Activated naive CD4-positive, alpha-beta T cell treated with Interleukin-2 at 50 U/mL for 16 hours (primary cell): ENCODE data around the gene TLK1.
"Not testable (repeated sequence)": the region's sequence is repeated elsewhere in the genome, so short reads cannot be mapped to it uniquely, and the experiment has no call there.

Source experiments
- DNase-seq: peaks from one replicate; pipeline ENCODE4 v3.0.0-alpha.2; 2020

Gene TLK1

DNA sequence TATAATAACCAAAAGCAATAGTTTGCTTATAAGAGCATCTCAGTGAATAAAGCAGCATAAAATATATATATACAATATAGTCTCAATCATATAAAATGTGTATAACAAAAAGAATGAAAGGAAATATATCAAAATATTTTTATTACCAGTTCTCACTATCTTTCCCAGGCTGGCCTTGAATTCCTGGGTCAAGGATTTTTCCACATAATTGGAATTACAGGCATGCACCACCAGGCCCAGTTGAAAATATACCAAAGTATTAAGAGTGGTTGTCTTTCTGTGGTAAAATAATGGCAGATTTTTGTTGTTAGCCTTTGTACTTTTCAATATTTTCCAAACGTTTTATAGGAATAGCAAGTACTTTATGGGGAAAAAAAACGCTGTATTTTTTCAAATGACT lies 8.6 kb upstream of the TLK1 start:
- DNase-seq, result no peak

DNA sequence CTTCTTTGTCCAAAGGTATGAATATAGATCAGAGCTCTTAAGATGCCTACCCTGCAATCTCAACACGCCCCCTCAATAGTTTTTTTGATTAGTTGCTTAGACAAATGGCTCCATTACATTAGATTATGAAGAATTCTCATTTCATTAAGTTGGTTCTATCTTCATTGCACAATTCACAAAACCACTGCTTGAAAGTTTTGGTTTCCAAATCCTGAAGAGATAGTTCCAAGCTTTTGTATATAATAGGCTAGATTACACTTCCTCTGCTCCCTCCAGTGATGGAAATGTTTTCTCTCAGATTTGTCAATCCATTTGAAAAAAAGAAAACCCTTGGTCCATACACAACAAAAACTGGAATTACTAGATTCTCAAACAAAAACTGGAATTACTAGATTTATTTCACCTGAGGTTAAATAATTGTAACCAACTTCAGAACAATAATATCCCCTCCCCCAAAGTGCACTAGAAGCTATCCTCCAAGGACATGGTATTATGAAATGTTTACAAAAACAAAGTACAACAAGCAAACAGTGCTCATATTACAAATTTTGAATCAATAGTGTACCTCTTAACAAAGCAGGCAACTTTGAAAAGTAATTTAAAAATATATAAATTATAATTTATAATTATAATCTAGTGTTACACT lies 6.8 kb upstream of the TLK1 start:
- DNase-seq, result no peak

DNA sequence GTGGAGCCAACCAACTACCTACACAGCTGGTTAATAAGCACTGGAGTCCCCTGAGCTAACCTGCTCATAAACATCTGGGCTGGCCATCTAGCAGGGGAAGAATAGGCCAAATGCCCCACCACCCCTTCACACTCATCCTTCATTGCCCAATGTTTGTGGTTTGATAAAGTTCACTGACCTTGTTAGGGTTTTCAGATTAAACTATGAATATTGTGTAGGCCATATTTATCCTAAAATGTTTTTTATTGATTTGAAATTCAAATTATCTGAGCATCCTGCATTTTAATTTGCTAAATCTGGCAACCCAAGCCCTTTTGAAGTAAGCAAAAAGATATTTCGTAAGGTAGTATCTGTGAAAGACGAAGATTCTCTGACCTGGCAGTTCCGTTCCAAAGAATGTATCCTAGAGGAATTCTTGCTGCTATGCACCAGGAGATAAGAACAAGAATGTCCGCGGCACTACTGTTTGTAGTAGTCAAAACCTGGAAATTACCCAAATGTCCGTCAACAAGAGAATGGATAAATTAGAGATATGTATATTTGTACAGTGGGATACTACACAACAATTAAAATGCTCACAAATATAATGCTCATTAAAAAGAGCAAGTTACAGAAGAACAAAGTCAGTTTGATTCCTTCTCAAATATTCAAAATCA lies 5.8 kb upstream of the TLK1 start:
- no peak for DNase-seq

DNA sequence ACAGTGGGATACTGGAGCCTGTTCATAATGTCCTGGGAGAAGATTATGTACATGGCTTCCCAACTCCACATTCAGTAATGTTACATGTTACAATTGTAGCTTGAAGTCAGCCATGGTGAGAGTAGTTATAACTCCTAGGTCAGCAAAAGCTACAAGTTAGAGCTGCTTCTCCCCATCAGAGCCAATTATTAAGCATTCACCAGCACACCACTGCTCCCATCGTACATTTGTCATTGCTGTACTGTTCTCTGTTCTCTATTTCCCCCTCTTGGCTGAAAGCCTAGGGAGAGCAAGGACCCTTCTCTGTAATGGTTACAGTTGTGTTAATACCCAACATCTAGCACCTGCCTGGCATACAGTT lies 5.3 kb upstream of the TLK1 start:
- DNase-seq, result no peak

DNA sequence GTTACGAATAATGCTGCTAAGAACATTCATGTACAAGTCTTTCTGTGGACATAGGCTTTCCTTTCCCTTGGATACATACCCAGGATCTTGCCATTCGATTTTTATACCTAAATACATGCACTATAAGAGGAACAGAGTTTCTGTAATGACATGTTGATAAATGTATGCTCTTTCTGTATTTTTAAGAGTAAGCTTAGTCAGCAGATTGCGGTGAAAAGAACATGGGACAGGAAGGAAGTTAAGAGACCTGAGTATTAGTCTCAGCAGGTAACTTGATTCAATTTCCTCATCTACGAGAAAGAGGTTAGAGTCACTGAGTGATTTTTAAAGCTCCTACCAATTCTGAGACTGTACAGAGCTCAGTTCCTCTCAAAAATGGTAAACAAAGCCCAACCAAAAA lies 2.6 kb upstream of the TLK1 start:
- DNase-seq, result no peak

DNA sequence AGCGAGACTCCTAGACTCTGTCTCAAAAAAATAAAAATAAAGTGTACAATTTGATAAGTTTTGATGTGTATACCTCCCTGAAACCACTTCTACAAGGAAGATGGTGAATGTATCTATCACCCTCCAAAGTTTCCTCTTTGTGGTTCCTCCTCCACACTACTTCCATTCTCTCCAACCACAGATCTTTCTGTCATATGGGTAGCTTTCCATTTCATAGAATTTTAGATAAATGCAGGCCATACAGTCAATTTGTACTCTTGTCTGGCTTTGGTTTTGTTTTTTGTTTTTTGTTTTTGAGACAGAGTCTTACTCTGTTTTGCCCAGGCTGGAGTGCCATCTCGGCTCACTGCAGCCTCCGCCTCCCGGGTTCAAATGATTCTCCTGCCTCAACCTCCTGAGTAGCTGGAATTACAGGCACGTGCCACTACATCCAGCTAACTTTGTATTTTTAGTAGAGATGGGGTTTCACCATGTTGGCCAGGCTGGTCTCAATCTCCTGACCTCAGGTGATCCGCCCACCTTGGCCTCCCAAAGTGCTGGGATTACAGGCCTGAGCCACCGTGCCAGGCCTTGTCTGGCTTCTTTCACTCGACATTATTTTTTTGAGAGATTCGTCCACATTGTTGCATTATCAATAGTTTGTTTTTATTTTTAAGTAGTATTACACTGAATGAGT lies 2.0 kb upstream of the TLK1 start:
- not testable (repeated sequence) for DNase-seq

DNA sequence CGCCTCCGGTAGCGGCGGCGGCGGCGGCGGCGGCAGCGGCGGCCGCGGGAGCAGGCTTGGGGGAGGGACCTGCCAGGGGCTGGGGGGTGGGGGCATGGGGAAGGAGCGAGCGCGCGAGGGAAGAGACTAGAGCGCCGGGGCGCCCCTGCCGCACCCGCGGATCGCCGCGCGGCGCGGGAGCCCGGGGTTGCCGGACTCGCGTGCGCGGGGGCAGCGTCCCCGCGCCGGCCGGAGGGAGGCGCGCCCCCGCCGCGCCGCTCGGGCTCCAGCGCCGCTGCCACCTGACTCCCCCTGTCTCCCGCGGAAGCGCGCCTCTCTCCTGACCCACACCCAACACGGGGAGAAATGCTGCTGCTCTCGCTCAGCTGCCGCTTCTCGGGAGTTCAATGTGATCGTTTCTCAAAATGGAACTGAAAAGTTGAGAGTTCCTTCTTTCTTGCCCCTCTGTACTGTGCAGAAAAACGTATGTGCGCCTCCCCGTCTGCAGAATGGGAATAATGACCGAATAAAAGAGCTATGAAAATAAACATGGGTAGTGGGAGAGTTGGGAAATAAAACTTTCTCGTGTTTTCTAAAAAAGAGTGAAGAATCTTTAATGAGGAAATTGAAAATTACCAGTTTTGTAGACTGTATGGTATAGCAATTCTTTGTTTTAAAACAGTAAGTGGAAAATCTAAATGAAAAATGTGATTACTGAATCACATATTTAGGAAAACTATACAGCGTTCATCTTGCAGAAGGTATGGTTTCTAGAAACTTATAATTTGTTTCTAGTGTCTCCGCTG lies 455 bp upstream of the TLK1 start:
- DNase-seq, result peak; percentile 65

DNA sequence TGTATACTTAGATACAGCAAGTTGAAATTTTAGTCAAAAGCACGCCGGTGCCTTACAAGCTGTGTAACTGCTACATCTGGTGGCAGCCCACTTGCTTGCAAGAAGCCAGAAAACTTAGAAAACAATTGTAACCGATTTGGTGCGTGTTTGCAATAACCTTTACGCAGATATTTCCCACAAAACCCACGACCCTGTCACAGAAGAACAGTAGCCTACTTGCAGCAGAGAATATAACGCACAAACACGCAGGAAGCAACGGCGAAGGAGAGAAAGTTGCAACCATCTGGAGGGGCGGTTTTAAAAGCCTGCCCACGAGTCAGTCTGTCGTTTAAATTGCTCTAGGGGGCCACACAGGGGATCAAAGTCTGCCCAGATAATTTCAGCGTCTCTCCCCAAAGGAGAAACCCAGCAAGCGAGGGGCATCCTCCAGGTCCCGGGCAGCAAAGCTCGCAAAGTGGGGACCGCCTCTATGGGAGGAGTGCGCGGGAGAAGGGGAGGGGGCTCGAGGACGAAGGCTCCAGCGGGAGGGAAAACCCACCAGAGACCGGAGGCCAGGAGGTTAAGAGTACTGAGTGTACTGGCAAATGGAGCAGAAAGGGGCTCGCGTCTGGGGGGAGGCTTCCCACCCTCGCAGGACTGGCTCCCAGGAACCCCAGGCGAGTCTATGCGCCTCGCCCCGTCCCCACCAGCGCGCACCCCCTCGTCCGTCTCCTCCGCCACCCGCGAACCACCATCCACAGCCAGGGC lies 1.1 kb downstream of the TLK1 start:
- DNase-seq, result peak; percentile 62

DNA sequence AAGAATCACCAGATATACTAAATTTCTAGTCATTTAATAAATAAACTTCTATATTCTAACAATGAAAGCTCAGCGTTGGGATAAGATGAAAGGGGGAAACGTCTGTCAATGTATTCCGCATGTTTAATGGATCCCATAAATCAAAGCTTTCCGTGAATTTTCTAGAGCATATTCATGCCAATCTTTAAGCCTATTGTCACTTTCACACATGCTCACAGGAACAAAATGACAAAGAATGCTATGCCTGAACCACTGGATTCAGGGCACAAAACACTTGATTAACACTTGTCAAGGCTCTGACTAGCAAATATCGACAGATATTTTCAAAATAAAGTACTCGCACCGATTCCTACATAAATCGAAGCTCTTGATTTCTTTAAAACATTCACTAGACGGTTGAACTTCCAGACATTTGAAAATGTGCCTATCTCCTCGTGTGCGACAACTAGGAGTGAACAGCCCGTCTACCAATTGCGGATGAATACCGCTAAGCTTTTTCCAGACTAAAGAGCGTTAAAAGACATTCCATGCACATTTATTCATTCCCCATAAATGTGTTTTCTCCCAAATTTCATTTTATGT lies 1.8 kb downstream of the TLK1 start:
- no peak for DNase-seq

DNA sequence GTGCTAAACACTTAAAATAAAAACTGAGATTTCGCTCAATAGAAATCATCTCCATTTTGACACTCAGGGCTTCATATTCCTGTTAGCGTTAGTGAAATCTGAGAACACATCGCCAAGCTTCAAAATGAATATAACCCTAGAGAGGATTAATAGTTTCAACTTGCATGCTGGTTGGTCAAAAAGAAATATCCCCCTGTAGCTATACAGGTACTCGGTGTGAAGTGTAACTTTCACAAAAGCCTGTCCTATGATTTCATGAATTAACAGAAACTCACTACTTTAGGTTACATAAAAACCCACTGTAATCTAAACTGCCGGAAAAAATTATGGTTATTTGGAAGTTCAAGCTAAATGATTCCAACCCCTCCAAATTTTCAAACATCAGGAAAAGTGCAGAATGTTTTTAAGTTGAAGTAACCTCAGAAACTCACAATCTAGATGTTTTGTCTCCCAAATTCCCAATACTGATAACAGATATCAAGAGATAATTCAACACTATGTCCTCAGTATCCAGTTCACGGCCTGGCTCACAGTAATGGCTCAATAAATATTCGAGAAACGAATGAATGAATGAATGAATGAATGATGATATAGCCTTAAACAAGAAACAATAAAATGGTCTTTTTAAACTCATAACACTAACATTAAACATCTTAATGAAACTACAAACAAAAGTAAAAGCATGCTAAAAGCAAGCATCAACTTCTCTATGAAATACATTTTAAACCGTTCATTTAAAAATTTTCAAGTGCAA lies 2.5 kb downstream of the TLK1 start:
- no peak for DNase-seq

DNA sequence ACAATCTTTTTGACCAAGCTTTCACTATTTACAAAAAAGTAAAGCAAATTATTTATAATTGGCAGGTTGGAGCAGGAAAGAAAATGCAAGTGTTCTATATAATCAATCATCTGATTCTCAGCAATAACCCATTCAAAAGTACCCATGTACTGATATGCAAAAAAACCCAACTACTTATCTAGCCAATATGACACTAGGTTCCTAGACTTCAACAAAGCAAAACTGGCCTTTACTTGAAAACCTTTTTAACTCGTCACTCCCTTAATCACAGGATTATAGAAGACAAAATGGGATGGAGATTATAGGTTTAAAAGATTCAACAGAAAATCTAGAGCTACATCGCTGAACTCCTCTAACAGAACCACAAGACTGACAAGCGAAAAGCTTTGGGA lies 3.6 kb downstream of the TLK1 start:
- DNase-seq, result no peak

DNA sequence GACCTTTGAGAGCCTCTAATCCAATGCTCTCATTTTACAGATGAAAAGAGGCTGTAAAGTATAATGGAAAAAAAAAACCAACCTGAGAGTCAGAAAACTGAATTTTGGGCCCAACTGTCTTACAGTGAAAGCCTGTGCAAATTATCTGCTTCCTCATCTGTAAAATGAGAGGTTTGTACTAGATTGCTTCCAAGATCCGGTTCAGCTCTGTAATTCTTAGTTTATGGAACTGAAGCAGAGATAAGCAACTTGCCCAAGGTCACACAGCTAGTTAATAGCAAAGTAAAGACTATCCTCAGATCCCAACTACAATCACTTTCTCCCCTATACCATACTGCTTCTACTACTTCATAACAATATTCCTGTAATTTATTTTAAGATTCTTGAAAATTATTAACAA lies 6.3 kb downstream of the TLK1 start:
- DNase-seq, result no peak

DNA sequence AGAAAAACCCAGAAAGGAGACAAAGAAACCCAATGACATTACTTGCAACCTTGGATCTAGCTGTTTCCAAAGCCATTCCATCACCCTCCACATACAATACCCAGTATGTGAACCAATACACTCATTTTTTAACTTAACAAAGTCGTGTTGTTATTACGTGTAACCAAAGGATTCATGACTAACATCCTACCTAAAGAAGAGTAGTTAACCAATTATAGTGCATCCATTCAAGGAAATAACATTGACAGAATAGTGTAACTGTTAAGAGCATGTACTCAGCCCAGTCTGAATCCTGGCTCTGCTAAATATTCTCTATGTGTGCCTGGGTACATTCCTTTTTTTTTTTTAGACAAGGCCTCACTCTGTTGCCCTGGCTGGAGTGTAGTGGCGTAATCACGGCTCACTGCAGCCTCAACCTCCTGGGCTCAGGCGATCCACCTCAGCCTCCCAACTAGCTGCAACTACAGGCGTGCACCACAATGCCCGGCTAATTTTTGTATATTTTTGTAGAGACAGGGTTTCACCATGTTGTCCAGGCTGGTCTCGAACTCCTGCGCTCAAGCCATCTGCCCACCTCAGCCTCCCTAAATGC lies 9.9 kb downstream of the TLK1 start:
- DNase-seq, result no peak

DNA sequence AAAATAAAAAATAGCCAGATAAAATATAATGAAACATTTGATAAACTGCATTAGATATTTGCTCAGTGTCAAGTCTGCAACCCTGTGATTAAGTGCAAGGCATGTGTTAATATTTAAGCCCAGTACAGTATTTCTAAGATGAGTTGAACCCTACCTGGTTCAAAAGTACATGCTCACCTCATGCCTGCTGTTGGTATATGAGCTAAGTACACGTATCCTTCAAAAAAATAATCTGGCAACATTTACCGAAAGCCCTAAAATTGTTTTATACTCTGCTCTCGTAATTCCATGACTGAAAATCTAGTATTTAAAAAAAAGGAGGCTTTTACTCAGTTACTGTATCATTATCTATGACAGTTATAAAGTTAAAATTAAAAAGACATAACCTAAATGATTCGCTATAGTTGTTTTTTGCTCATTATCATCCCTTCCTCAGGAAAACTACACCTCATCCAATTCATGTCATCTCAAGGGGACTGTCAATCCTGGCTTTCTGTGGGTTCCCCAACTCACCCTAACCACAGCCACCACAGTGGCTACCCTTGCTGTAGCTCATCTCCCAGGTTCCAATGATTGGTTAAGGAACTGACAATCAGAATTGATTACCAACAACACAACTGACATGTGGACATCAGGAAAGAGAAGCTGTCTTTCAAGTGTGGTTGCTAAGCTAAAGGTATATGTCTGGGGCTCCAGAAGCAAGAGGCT lies 10.6 kb downstream of the TLK1 start:
- no peak for DNase-seq

DNA sequence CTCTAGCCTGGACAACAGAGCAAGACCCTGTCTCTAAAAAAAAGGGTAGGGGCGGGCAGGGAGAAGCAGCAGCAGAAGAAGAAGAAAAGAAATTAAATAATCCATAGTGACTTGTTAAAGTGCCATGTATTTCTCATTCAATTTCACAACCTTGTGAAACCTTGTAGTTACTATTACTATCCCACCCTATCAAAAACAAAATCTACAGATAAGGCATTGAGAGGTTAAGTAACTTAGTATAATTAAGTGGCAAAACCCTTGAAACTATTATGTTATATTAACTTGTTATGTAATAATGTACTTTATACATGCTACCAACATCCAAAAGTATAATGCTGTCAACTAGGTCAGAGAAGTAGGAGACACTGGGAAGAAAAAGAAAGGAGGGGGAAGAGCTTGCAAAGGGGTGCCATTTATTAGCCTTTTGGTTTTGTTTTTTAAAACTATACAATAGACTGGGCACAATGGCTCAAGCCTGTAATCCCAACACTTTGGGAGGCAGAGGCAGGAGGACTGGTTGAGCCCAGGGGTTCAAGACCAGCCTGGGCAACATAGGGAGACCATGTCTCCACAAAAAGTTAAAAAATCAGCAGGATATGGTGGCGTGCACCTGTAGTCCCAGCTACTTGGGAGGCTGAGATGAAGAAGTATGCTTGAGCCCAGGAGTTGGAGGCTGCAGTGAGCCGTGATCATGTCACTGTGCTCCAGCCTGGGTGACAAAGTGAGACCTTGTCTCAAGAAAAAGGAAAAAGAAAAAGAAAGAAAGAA lies 11.3 kb downstream of the TLK1 start:
- DNase-seq, result no peak

DNA sequence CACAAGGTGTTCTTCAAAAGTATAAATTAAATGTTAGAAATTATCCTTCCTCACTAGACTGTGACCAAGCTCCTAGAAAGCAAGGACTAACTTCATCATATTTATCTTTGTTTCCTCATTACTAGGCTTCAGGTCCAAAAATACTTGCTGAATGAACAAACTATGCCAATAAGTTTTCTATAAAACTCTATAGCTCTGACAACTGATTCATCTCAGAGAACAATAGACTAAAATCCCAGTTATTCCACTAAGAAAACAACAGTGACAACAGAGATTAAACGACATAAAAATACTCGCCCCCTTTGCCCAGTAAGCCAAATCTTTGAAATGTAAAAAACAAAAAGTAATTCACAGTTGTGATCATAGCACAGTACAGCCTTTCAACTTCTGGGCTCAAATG lies 13.6 kb downstream of the TLK1 start:
- no peak for DNase-seq

DNA sequence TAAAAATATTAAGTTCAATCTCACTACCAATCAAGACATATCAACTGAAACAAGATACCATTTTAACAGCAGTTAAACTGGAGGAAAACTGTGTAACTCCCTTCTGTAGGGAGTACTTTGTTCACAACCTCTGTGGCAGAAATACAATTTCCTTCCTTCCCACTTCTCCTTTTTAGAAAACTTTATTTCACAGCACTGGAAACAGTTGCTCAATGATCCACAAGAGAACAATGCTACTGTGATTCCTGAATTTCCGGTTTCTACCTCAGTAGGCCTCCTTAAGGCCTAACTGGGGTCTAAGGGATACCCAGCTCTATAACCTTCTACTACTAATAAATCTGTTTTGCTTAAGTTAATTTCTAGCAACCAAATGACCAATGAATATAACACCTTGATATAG lies 14.1 kb downstream of the TLK1 start:
- DNase-seq, result no peak

DNA sequence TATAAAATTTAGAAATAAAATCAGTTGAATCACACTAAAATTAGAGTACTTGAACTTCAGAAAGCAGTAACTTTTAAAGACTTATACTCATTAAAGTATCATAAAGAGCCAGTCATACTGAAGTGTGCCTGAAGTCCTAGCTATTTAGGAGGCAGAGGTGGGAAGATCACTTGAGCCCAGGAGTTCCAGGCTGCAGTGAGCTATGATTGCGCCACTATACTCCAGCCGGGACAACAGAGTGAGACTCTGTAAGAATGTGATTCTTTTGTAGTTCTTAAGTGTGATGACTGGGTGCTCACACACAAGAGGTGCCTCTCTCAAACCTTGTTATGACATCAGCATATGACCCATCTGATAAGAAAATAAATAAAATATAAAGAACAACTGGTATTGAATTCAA lies 14.6 kb downstream of the TLK1 start:
- no peak for DNase-seq

DNA sequence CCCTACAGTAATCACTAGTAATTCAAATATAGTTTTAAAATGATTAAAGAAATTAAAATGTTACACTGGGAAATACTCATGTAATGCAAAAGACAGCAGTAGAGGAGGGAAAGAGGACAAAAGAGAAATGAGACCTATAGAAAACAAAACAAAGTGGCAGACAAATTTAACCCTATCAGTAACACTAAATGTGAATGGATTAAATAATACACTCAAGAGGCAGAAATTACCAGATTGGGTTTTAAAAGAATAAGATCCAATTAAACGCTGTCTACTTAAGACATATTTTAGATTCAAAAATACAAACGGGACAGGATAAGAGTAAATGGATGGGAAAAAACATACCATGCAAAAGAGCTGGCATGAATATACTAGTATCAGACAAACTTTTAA lies 17.0 kb downstream of the TLK1 start:
- DNase-seq, result no peak

DNA sequence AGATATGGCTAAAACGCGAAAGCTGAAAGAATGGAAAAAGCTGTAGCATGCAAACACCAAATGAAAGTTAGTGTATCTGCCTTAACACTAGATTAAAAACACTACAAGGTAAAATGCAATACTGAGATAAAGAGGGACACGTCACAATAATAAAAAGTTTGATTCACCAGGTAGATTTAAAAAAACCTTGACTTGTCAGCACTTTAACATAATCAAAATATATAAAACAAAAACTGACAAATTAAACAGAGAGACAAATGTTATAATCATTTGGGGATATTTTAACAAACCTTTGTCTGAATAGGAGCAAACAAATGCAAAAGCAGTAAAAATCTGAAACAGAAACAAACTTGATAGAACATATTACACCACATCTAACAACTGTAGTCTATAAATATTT lies 18.3 kb downstream of the TLK1 start:
- DNase-seq, result no peak
